HepG2 (cell line): Measurements from ENCODE around the gene ABHD17C.

Experiments
- ATF7 ChIP-seq, 2 experiments: fragments of 450-650 bp in 1 of 2; sonication (generic) in 1 of 2; formaldehyde crosslinking in 1 of 2; IDR thresholded peaks; 2 replicates each; pipeline versions ENCODE4 v1.4.0 to v1.6.1; 2016 to 2020; ENCODE audit warnings: antibody characterized with exemption in 1 of 2, mild to moderate bottlenecking in 1 of 2, missing genetic modification reagents in 1 of 2
- FOSL1 ChIP-seq: sonication (generic); formaldehyde crosslinking; IDR thresholded peaks from 2 replicates; pipeline ENCODE4 v1.9.0; 2021; ENCODE audit warnings: missing genetic modification reagents, borderline replicate concordance
- FOXA1 ChIP-seq, 2 experiments: fragments of 450-650 bp in 1 of 2; sonication (generic) in 1 of 2; formaldehyde crosslinking in 1 of 2; IDR thresholded peaks; 2 replicates each; pipeline versions ENCODE4 v1.4.0 to v1.6.1; 2016 to 2020; ENCODE audit warnings: missing genetic modification reagents in 1 of 2
- JUNB ChIP-seq: sonication (generic); formaldehyde crosslinking; IDR thresholded peaks from 2 replicates; pipeline ENCODE4 v1.8.0; 2022; ENCODE audit warnings: missing genetic modification reagents, mild to moderate bottlenecking, borderline replicate concordance
- POLR2A ChIP-seq, 2 experiments: IDR thresholded peaks; 2 replicates each; pipeline ENCODE4 v1.6.1; 2011; ENCODE audit warnings: low read depth in 2 of 2, low read length in 2 of 2, mild to moderate bottlenecking in 1 of 2, moderate library complexity in 1 of 2; ENCODE audit not compliant: insufficient read depth in 1 of 2
- SETDB1 ChIP-seq: sonication (generic); formaldehyde crosslinking; IDR thresholded peaks from 2 replicates; pipeline ENCODE4 v1.5.1; 2020; ENCODE audit warnings: missing genetic modification reagents, mild to moderate bottlenecking, borderline replicate concordance
- ZFP36L2 ChIP-seq: sonication (generic); formaldehyde crosslinking; IDR thresholded peaks from 2 replicates; pipeline ENCODE4 v1.4.0; 2020; ENCODE audit warnings: missing genetic modification reagents
- ZNF550 ChIP-seq: sonication (generic); formaldehyde crosslinking; IDR thresholded peaks from 2 replicates; pipeline ENCODE4 v1.4.0; 2020; ENCODE audit warnings: mild to moderate bottlenecking, missing genetic modification reagents, borderline replicate concordance
- TF ChIP-seq, protein P1 (sequence below): IDR thresholded peaks from 2 replicates; pipeline ENCODE4 v1.6.1; 2016; ENCODE audit warnings: missing genetic modification reagents, missing compliant biosample characterization

DNA sequence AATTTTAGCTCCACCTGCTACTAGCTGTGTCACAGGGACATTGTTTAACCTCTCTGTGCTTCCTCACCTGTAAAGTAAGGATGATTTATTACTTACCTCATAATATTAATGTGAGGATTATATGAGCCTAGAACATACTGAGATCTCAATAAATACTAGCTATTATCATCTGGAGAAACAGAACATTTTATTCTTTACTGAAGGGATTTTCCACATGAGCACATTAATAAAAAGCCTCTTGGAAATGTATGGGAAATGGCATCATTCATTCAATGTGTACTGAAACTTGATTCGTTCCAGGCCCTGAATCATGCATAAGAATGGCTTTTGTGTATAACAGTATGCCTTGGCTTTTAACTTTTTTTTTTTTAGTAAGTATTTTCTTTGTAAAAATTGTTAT, 73.0 kb downstream of the ABHD17C start:
- TF ChIP-seq ATF7 (IDR thresholded peaks at IDR 0.05) (no peak), ATF7 (CRISPR knock-in tag; IDR thresholded peaks at IDR 0.05) (no peak), FOSL1 (no peak), ZFP36L2 (CRISPR knock-in tag) (no peak), POLR2A (IDR thresholded peaks at IDR 0.05; ENCODE audit: insufficient read depth in 1 of 2, low read depth in 2 of 2, low read length in 2 of 2) (no peak), FOXA1 (IDR thresholded peaks at IDR 0.05) (no peak), FOXA1 (CRISPR knock-in tag; IDR thresholded peaks at IDR 0.05) (no peak), SETDB1 (CRISPR knock-in tag) (no peak), JUNB (CRISPR knock-in tag) (no peak), ZNF550 (CRISPR knock-in tag) (no peak)
- TF ChIP-seq, protein P1, sequence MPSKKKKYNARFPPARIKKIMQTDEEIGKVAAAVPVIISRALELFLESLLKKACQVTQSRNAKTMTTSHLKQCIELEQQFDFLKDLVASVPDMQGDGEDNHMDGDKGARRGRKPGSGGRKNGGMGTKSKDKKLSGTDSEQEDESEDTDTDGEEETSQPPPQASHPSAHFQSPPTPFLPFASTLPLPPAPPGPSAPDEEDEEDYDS, result no peak
